GM20000 (cell line): ENCODE data around the gene HINT2.

Experiments
- DNase-seq: peaks from one replicate; pipeline ENCODE4 v3.0.0; 2012; ENCODE audit warnings: low spot score
- TF ChIP-seq, protein P1 (sequence below): IDR thresholded peaks from 2 replicates; pipeline ENCODE4 v1.5.1; 2012; ENCODE audit warnings: mild to moderate bottlenecking, control low read depth; ENCODE audit errors: extremely low read depth, missing control alignments

Gene HINT2

DNA sequence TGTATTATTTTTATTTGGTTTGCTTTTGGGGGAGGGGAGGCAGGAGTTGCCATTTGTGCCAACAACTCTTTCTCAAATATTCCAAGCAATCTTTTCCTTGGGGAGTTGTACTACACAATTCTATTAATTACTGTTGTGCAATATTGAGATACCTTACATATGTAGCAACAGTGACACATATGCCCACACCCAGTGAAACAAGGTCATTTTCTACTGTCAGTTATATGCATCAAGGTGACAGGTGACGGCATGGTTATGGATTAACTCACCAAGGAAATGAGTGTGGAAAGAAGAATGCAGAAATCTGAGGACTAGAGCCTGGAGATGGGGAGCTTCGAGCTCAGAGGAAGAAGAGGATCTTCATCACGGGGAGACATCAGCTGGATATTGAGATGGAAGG lies 42.9 kb downstream of the HINT2 start:
- no peak for DNase-seq
- TF ChIP-seq, protein P1, sequence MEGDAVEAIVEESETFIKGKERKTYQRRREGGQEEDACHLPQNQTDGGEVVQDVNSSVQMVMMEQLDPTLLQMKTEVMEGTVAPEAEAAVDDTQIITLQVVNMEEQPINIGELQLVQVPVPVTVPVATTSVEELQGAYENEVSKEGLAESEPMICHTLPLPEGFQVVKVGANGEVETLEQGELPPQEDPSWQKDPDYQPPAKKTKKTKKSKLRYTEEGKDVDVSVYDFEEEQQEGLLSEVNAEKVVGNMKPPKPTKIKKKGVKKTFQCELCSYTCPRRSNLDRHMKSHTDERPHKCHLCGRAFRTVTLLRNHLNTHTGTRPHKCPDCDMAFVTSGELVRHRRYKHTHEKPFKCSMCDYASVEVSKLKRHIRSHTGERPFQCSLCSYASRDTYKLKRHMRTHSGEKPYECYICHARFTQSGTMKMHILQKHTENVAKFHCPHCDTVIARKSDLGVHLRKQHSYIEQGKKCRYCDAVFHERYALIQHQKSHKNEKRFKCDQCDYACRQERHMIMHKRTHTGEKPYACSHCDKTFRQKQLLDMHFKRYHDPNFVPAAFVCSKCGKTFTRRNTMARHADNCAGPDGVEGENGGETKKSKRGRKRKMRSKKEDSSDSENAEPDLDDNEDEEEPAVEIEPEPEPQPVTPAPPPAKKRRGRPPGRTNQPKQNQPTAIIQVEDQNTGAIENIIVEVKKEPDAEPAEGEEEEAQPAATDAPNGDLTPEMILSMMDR = no peak

DNA sequence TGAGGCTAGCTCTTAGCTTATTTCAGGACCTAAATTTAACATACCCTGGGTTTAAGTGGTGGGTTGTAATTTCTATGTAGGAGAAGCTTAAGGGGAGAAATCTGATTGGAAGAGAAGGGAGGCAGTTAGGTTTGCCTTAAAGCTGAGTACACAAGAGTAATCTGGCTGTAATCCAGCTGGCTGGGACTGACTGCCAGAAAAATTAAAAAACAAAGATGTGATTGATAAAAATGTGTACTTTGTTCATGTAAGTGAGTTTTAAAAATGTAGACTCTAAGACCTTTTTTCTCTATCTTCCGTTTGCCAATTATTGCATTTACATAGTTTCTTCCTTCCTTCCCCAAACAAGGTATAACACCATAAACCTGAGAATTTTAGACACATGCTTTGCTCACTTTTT lies 43.3 kb downstream of the HINT2 start:
- TF ChIP-seq, protein P1 = no peak
- no peak for DNase-seq

DNA sequence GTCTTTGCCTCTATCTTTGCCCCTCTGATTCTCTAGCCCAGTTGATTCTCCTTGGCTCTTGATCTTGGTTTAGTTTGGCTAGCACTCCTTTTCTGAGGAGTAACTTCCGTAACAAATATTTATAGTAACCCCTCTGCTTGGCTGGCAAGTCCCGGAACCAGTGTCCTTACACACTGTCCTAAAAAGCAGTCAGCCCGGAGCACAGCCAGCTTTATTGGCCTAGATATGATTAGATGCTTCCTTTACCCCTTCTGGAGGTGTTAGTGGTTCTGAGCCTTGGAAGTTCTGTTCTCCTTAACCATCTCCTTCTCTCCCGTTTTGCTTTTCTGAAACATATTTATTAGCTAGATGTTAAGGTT lies 43.8 kb downstream of the HINT2 start:
- TF ChIP-seq, protein P1 = no peak
- no peak for DNase-seq

DNA sequence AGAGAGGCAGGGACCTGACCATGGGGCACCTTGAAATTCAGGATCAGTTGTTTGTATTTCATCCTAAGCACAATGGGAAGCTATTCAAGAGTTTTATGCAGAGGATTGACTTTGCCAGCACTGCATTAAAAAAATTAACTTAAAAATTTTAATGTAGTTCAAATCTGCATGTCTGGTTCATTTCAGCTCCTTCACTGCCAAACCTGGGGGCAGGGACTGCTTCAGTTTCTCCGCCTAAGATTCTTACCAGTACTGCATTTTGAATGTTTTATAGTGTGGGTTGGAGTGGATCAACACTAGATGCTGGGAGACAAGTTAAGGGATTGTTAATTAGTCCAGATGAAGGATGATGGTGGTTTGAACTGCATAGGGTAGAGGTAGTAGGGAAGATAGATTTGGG lies 45.1 kb downstream of the HINT2 start:
- TF ChIP-seq, protein P1 = no peak
- DNase-seq = no peak

DNA sequence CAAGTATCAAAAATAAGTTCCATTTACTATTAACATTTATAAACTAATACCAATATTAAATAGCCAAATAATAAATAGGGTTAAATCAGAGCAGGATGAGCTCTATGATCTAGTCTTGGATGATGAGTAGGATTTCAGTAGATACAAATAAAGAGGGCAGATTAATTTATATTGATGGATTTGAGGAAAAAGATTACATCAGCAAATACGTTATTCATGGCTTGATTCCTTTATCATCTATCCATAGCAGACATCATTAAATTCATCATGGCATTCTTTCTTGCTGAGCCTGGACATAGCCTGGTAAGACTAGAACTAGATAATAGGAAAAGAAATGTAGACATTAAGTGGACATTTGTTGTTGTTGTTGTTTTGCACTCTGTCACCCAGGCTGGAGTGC lies 47.4 kb downstream of the HINT2 start:
- TF ChIP-seq, protein P1 = no peak
- DNase-seq = no peak

DNA sequence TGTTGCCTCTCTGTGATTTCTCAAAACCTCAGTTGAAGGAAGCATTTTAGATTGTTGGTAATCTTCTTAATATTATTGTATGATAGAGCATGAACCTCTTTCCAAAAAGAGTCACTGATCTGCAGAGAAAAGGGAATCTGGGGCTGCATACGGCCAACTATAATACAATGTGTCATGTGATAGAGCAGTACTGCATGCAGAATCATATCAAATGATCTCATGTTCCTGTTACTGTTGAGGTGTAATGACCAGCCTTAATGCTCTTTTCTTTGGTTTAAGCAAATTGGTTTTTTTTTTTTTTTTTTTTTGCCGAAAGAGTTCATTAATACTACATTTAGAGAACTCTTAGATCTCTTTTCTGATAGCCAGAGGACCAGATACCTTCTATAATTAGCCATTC lies 47.8 kb downstream of the HINT2 start:
- TF ChIP-seq, protein P1 = no peak
- DNase-seq = no peak

DNA sequence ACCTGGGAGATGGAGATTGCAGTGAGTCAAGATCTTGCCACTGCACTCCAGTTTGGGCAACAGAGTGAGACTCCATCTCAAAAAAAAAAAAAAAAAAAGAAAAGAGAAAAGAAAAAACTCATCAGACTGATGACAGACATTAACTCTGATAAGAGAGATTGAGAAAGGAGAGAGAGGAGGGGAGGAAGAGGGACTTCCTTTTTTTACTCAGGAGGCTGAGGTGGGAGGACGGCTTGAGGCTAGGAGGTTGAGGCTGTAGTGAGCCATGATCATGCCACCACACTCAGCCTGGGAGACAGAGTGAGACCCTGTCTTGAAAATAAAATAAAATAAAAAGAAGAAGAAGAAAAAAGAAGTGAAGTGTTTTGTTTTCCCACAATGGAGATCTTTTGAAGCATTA lies 51.0 kb downstream of the HINT2 start:
- TF ChIP-seq, protein P1 = no peak
- no peak for DNase-seq
